Kidney (tissue), 14 donors: ENCODE measurements around the gene AOPEP. TPM values are rescaled to one million over a fixed set of nuclear protein-coding genes. Genes with fewer than 3 reads are reported as not detected.

Experiments
- DNase-seq, 5 donors: peaks; one replicate each; pipeline ENCODE4 v3.0.0-alpha.2; 2013 to 2020
- FAIRE-seq: peaks from 2 replicates; lab custom pipeline; 2012; peaks lifted over from hg19 to GRCh38; lab: Jason Lieb, UNC
- H3K27ac ChIP-seq, 2 donors: one replicate each; pipeline ENCODE4 v1.7.0; 2013; ENCODE audit warnings: low read depth in 2 of 2, low read length in 2 of 2, inconsistent platforms in 1 of 2
- H3K27me3 ChIP-seq: one replicate; pipeline ENCODE4 v1.7.1; 2013; ENCODE audit warnings: low read length, inconsistent platforms; ENCODE audit not compliant: control insufficient read depth, insufficient read depth
- H3K36me3 ChIP-seq, 3 donors: one replicate each; pipeline versions ENCODE4 v1.7.0 to v1.7.1; 2013; ENCODE audit warnings: low read length in 3 of 3, control low read depth in 1 of 3, inconsistent platforms in 1 of 3; ENCODE audit not compliant: insufficient read depth in 3 of 3, control insufficient read depth in 2 of 3
- H3K4me1 ChIP-seq, 3 donors: one replicate each; pipeline versions ENCODE4 v1.7.0 to v1.7.1; 2013; ENCODE audit warnings: low read length in 3 of 3, inconsistent platforms in 1 of 3, low read depth in 1 of 3; ENCODE audit not compliant: control insufficient read depth in 2 of 3, insufficient read depth in 2 of 3
- H3K4me3 ChIP-seq, 3 donors: one replicate each; pipeline versions ENCODE4 v1.7.0 to v1.8.1; 2013; ENCODE audit warnings: low read length in 3 of 3, control low read depth in 1 of 3, inconsistent platforms in 1 of 3
- H3K9ac ChIP-seq, 3 donors: one replicate each; pipeline versions ENCODE4 v1.7.0 to v1.7.1; 2013; ENCODE audit warnings: low read length in 3 of 3, control low read depth in 1 of 3, inconsistent platforms in 1 of 3
- H3K9me3 ChIP-seq, 3 donors: one replicate each; pipeline versions ENCODE4 v1.7.0 to v1.7.1; 2013; ENCODE audit warnings: low read length in 3 of 3, control low read depth in 1 of 3, inconsistent platforms in 1 of 3; ENCODE audit not compliant: control insufficient read depth in 2 of 3, insufficient read depth in 1 of 3
- CTCF ChIP-seq: IDR thresholded peaks from 3 replicates; pipeline ENCODE4 v1.5.1; 2012; ENCODE audit warnings: mild to moderate bottlenecking, moderate library complexity, borderline replicate concordance; ENCODE audit not compliant: insufficient read depth; ENCODE audit errors: extremely low read depth
- intact Hi-C: fragments of 100-400 bp; cut with DNase I; formaldehyde crosslinking; loops from one replicate; pipeline ENCODE4 v1.11.1; 2022
- polyA plus RNA-seq: library from polyadenylated mRNA; stranded (reverse); fragments of 350-450 nt; fragmentation: Illumina TruSeq; extraction: RNeasy Lipid Tissue Mini Kit (QIAGEN cat#74804); gene quantifications from one replicate; pipeline ENCODE4 v1.2.3, GENCODE V29; 2014; ENCODE audit warnings: low read depth, low replicate concordance; ENCODE audit not compliant: insufficient read depth
- total RNA-seq: library from RNA; stranded (reverse); fragmentation: NEBNext Ultra II Directional; extraction: Animal tissue kit (Norgen Biotek cat#: 25700); gene quantifications from one replicate; pipeline ENCODE4 v1.2.1, GENCODE V29; 2021
- donor health status: control.
- donor health status: control.
- donor health status: control.
- donor health status: control.
- donor health status: control.
- donor health status: DM: yes; HTN: yes; CAD: no.
- donor health status: Normal renal cell carcinoma (clear cell type).

The AOPEP gene
- total and polyA plus RNA-seq, 2 donors from 2014 or later, result 52.2 to 119 TPM

- Histone ChIP-seq H3K27me3 (no peaks in the 10 kb centered on the region), H3K36me3 (no peaks in the 10 kb centered on the region), H3K9ac (no peak overlapping the region), H3K4me3 (no peak overlapping the region), H3K27ac (peak overlapping the region; percentile 3 to 34), H3K4me1 (peaks cover 0 to 12% (median 2%) of the 10 kb centered on the region in 3 donors), H3K9me3 (no peaks in the 10 kb centered on the region)
- DNase-seq, result no peak
- no peak for TF ChIP-seq CTCF
- intact Hi-C loops, result no loop called here
- FAIRE-seq, result no peak
Observed at GRCh38 chr9:94687451-94687850, 39.0 kb upstream of the AOPEP start.

GRCh38 chr9:94690344-94690743 is 36.2 kb upstream of the AOPEP start:
- no peak overlapping the region for H3K4me3 ChIP-seq
- FAIRE-seq (no peak), DNase-seq (no peak)
- H3K27ac ChIP-seq, result no peak overlapping the region
- H3K36me3 ChIP-seq, result no peaks in the 10 kb centered on the region
- peaks cover 0 to 30% (median 11%) of the 10 kb centered on the region in 3 donors for H3K4me1 ChIP-seq
- no peaks in the 10 kb centered on the region for H3K27me3 ChIP-seq
- no peak for TF ChIP-seq CTCF
- no peak overlapping the region for H3K9ac ChIP-seq
- intact Hi-C loops, result no loop called here
- no peaks in the 10 kb centered on the region for H3K9me3 ChIP-seq

- peak in 4 of 5 donors; percentile 74 to 89 (median 80) for DNase-seq
- intact Hi-C loops, result no loop called here
Observed at GRCh38 chr9:94692601-94693000, 33.9 kb upstream of the AOPEP start.

More at GRCh38 chr9:94692601-94693000, 33.9 kb upstream of the AOPEP start:
- Histone ChIP-seq H3K4me1 (peaks cover 0 to 27% (median 12%) of the 10 kb centered on the region in 3 donors), H3K9me3 (no peaks in the 10 kb centered on the region), H3K36me3 (no peaks in the 10 kb centered on the region), H3K9ac (no peak overlapping the region), H3K27me3 (no peaks in the 10 kb centered on the region), H3K27ac (peak overlapping the region; percentile 71 to 77), H3K4me3 (no peak overlapping the region)
- TF ChIP-seq CTCF, result no peak
- peak; percentile 84 for FAIRE-seq
